HepG2 (cell line): ENCODE results near the gene CR1. TPM values are rescaled to one million over a fixed set of nuclear protein-coding genes. Genes with fewer than 3 reads are reported as not detected.

Experiments used
- polyA plus RNA-seq, 8 experiments: library from polyadenylated mRNA; depleted of rRNA in 3 of 8; stranded (reverse) in 7 of 8; unstranded in 1 of 8; fragments of >200 nt; fragmentation: Illumina TruSeq in 4 of 8; extraction: Trizol in 4 of 8; gene quantifications; 2 replicates each; pipeline versions ENCODE4 v1.2.1 to v1.2.3, GENCODE V29; 2011 to 2016; ENCODE audit warnings: low read depth in 4 of 8, missing spikeins in 1 of 8, mixed read lengths in 1 of 8; ENCODE audit not compliant: insufficient read depth in 1 of 8
- total RNA-seq, 5 experiments: library from RNA; depleted of rRNA; stranded (reverse); fragments of >200 nt; fragmentation: Illumina TruSeq; extraction: Trizol; gene quantifications; 2 replicates each; pipeline ENCODE4 v1.2.3, GENCODE V29; 2016; ENCODE audit warnings: low read depth in 1 of 5
- TF ChIP-seq, protein P1 (sequence below): IDR thresholded peaks from 2 replicates; pipeline ENCODE4 v1.6.1; 2012; ENCODE audit warnings: low read length, improper control_type of control experiment
- TF ChIP-seq, protein P2 (sequence below): sonication (generic); formaldehyde crosslinking; IDR thresholded peaks from 2 replicates; pipeline ENCODE4 v1.5.0; 2020; ENCODE audit warnings: missing genetic modification reagents

The CR1 gene
- total and polyA plus RNA-seq, 2 of the 13 experiments (the other 11 are each of a cell fraction or from before 2014, with no cell fraction given) = not detected

GRCh38 chr1:207691010-207691409, 195.1 kb downstream of the CR1 start (continued):
- TF ChIP-seq, protein P1, sequence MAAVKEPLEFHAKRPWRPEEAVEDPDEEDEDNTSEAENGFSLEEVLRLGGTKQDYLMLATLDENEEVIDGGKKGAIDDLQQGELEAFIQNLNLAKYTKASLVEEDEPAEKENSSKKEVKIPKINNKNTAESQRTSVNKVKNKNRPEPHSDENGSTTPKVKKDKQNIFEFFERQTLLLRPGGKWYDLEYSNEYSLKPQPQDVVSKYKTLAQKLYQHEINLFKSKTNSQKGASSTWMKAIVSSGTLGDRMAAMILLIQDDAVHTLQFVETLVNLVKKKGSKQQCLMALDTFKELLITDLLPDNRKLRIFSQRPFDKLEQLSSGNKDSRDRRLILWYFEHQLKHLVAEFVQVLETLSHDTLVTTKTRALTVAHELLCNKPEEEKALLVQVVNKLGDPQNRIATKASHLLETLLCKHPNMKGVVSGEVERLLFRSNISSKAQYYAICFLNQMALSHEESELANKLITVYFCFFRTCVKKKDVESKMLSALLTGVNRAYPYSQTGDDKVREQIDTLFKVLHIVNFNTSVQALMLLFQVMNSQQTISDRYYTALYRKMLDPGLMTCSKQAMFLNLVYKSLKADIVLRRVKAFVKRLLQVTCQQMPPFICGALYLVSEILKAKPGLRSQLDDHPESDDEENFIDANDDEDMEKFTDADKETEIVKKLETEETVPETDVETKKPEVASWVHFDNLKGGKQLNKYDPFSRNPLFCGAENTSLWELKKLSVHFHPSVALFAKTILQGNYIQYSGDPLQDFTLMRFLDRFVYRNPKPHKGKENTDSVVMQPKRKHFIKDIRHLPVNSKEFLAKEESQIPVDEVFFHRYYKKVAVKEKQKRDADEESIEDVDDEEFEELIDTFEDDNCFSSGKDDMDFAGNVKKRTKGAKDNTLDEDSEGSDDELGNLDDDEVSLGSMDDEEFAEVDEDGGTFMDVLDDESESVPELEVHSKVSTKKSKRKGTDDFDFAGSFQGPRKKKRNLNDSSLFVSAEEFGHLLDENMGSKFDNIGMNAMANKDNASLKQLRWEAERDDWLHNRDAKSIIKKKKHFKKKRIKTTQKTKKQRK = no peak
- TF ChIP-seq, protein P2, sequence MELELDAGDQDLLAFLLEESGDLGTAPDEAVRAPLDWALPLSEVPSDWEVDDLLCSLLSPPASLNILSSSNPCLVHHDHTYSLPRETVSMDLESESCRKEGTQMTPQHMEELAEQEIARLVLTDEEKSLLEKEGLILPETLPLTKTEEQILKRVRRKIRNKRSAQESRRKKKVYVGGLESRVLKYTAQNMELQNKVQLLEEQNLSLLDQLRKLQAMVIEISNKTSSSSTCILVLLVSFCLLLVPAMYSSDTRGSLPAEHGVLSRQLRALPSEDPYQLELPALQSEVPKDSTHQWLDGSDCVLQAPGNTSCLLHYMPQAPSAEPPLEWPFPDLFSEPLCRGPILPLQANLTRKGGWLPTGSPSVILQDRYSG (CRISPR knock-in tag) = no peak
- TF ChIP-seq, all 625 proteins: peak for 2

Other genes with a start within 250 kb of the CR1 start
- gene CD55, start 174.5 kb upstream of the CR1 start, total RNA-seq (2016; rRNA removed; fragmentation: Illumina TruSeq; extraction: Trizol) = 2.7 and 6.0 TPM in 2 replicates
- gene CD55, start 174.5 kb upstream of the CR1 start, polyA plus RNA-seq (2011; rRNA removed) = 48.7 and 56.0 TPM in 2 replicates
- gene CR2, start 41.8 kb upstream of the CR1 start, total RNA-seq (2016; rRNA removed; fragmentation: Illumina TruSeq; extraction: Trizol) = not detected in 2 replicates
- not detected in 2 replicates for gene CR2, start 41.8 kb upstream of the CR1 start, polyA plus RNA-seq (2011; rRNA removed)
- not detected in 2 replicates for gene CR1L, start 149.0 kb downstream of the CR1 start, total RNA-seq (2016; rRNA removed; fragmentation: Illumina TruSeq; extraction: Trizol)
- not detected in 2 replicates for gene CR1L, start 149.0 kb downstream of the CR1 start, polyA plus RNA-seq (2011; rRNA removed)